ENCODE measurements around the gene BAHD1.

DNA sequence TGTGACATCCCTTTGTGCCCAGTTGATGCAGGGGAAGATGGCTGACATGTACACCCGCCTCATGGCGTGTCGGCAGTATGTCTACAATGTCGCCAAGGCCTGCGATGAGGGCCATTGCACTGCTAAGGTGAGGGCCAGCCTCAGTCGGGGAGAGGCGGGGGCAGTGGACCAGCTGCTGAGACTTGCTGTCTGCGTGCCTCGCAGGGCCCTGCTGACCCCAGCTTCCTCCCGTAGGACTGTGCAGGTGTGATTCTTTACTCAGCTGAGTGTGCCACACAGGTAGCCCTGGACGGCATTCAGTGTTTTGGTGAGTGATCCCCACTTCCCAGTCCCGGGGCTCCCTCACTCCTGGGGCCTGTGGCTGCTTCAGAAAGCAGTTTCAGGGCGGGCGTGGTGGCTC, 24.7 kb upstream of the BAHD1 start:
- TF ChIP-seq YY1 (IDR thresholded peaks at IDR 0.05; ENCODE audit: insufficient read depth, insufficient read length) = no peak
- no peak for TF ChIP-seq ZNF274 (IDR thresholded peaks at IDR 0.05; ENCODE audit: low read depth, low read length)

All from NT2/D1 (cell line).